ENCODE results near the gene IL20. TPM values are rescaled to one million over a fixed set of nuclear protein-coding genes. Genes with fewer than 3 reads are reported as not detected.

The IL20 gene
- total RNA-seq, 2 experiments from 2014 or later, result not detected

GRCh38 chr1:206905295-206906164 lies 40.1 kb downstream of the IL20 start:
- H3K9me2 ChIP-seq (ENCODE audit: insufficient read depth, low read length), result no peaks in the 10 kb centered on the region
- intact Hi-C loops (cut with micrococcal nuclease; ENCODE audit: unreplicated experiment), result no loop called here
- ChIA-PET CTCF (ENCODE audit: unreplicated experiment) (no interaction called here), POLR2A (interaction anchor here (0.5 to 1.2 kb wide), 3 partner anchors 35 to 270 kb away, joined by 3 read pairs; partner anchors contain the start of gene DYRK3)
- peak overlapping the region; percentile 18; the same call in 1 of the 2 replicates for H2AFZ ChIP-seq (ENCODE audit: low read length)
- H3K79me2 ChIP-seq (ENCODE audit: insufficient read depth, low read depth, low read length), result no peaks in the 10 kb centered on the region
- H3K27ac ChIP-seq (ENCODE audit: low read depth, low read length, poor library complexity, severe bottlenecking), result no peak overlapping the region
- no peak overlapping the region for H3K4me3 ChIP-seq (ENCODE audit: low read depth, low read length, poor library complexity, severe bottlenecking)
- no peaks in the 10 kb centered on the region for H3K9me3 ChIP-seq (ENCODE audit: low read length)
- DNase-seq (ENCODE audit: low spot score), result peak; percentile 70
- no TSS peak for BruUV-seq (replicated peaks)
- TF ChIP-seq, protein P1, sequence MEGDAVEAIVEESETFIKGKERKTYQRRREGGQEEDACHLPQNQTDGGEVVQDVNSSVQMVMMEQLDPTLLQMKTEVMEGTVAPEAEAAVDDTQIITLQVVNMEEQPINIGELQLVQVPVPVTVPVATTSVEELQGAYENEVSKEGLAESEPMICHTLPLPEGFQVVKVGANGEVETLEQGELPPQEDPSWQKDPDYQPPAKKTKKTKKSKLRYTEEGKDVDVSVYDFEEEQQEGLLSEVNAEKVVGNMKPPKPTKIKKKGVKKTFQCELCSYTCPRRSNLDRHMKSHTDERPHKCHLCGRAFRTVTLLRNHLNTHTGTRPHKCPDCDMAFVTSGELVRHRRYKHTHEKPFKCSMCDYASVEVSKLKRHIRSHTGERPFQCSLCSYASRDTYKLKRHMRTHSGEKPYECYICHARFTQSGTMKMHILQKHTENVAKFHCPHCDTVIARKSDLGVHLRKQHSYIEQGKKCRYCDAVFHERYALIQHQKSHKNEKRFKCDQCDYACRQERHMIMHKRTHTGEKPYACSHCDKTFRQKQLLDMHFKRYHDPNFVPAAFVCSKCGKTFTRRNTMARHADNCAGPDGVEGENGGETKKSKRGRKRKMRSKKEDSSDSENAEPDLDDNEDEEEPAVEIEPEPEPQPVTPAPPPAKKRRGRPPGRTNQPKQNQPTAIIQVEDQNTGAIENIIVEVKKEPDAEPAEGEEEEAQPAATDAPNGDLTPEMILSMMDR (conservative IDR thresholded peaks at IDR 0.05; ENCODE audit: low read length), result no peak
- no peak for TF ChIP-seq EZH2phosphoT487 (IDR thresholded peaks at IDR 0.05; ENCODE audit: borderline replicate concordance, low read depth, low read length)
- H4K20me1 ChIP-seq (ENCODE audit: insufficient read depth, low read length), result no peaks in the 10 kb centered on the region
- H3K36me3 ChIP-seq (ENCODE audit: insufficient read depth, low read length), result no peaks in the 10 kb centered on the region
- peak overlapping the region; percentile 49 for H3K4me2 ChIP-seq (ENCODE audit: low read length)
- peaks cover 16% of the 10 kb centered on the region for H3K4me1 ChIP-seq (ENCODE audit: insufficient read depth, low read length, poor library complexity, severe bottlenecking)

- ChIA-PET CTCF (ENCODE audit: unreplicated experiment) (no interaction called here), POLR2A (interaction anchor here (1.8 kb wide), 1 partner anchor 9 kb away, joined by 3 read pairs; no protein-coding TSS in a partner anchor)
- no peak overlapping the region for H3K4me3 ChIP-seq (ENCODE audit: low read depth, low read length, poor library complexity, severe bottlenecking)
- H3K4me1 ChIP-seq (ENCODE audit: insufficient read depth, low read length, poor library complexity, severe bottlenecking), result peaks cover 16% of the 10 kb centered on the region
- H3K27ac ChIP-seq (ENCODE audit: low read depth, low read length, poor library complexity, severe bottlenecking), result no peak overlapping the region
- H3K36me3 ChIP-seq (ENCODE audit: insufficient read depth, low read length), result no peaks in the 10 kb centered on the region
- no peak overlapping the region for H2AFZ ChIP-seq (ENCODE audit: low read length)
- H3K9me2 ChIP-seq (ENCODE audit: insufficient read depth, low read length), result no peaks in the 10 kb centered on the region
- no peak for DNase-seq (ENCODE audit: low spot score)
- no peaks in the 10 kb centered on the region for H3K79me2 ChIP-seq (ENCODE audit: insufficient read depth, low read depth, low read length)
- intact Hi-C loops (cut with micrococcal nuclease; ENCODE audit: unreplicated experiment), result no loop called here
- BruUV-seq (replicated peaks), result no TSS peak
- TF ChIP-seq, protein P1 (conservative IDR thresholded peaks at IDR 0.05; ENCODE audit: low read length), result no peak
- no peak for TF ChIP-seq EZH2phosphoT487 (IDR thresholded peaks at IDR 0.05; ENCODE audit: borderline replicate concordance, low read depth, low read length)
- no peaks in the 10 kb centered on the region for H4K20me1 ChIP-seq (ENCODE audit: insufficient read depth, low read length)
- no peaks in the 10 kb centered on the region for H3K9me3 ChIP-seq (ENCODE audit: low read length)
- no peak overlapping the region for H3K4me2 ChIP-seq (ENCODE audit: low read length)
Measured at GRCh38 chr1:206907304-206907991, 42.0 kb downstream of the IL20 start.

All from OCI-LY7 (cell line).